ENCODE measurements around the gene MMP3. TPM values are rescaled to one million over a fixed set of nuclear protein-coding genes. Genes with fewer than 3 reads are reported as not detected.

MMP3 gene
- total and polyA plus RNA-seq, 2 experiments from 2014 or later = 0.68 TPM; not detected in 1

DNA sequence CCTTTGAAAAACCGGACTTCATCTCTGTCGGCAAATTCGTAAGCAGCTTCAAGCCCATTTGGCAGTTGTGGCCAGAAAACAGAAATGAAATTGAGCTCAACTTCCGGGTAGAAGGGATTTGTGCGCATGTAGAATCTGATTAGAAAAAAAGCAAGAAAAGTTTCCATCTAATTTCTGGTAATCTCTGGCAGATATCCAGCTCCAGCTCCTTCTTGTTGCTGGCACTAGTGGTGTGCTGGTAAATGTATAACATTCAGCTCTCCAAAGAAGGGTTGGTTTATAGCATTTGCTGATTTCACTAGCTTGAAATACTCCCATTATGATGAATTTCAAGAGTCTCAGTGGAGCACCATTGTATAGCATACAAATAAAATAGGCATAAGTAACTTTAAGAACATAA is 50.8 kb downstream of the MMP3 start:
- ATAC-seq (no peak), DNase-seq (ENCODE audit: low spot score) (no peak)
- Mint-ChIP-seq H3K9me3 (no peaks in the 10 kb centered on the region), H3K27me3 (ENCODE audit: insufficient read depth, low read depth, poor library complexity) (no peaks in the 10 kb centered on the region), H3K36me3 (ENCODE audit: low read depth) (no peaks in the 10 kb centered on the region), H3K4me3 (no peak overlapping the region), H3K4me1 (peaks cover 2% of the 10 kb centered on the region; the same call in 1 of the 3 replicates), H3K27ac (no peak overlapping the region)
- no peaks in the 10 kb centered on the region for H4K20me1 ChIP-seq (replicated peaks; ENCODE audit: insufficient read depth)
- no peaks in the 10 kb centered on the region for H3F3A ChIP-seq (replicated peaks; ENCODE audit: low read depth)
- H3K36me3 ChIP-seq (ENCODE audit: insufficient read depth) = no peaks in the 10 kb centered on the region
- no peaks in the 10 kb centered on the region for H3K4me1 ChIP-seq (ENCODE audit: insufficient read depth)
- H3K79me2 ChIP-seq (replicated peaks; ENCODE audit: insufficient read depth) = no peaks in the 10 kb centered on the region
- H2AFZ ChIP-seq = no peak overlapping the region
- H3K27ac ChIP-seq (ENCODE audit: low read depth) = no peak overlapping the region
- no peak overlapping the region for H3K4me3 ChIP-seq
- H3K4me2 ChIP-seq = no peak overlapping the region
- no peaks in the 10 kb centered on the region for H3K27me3 ChIP-seq (ENCODE audit: insufficient read depth)
- no peak for TF ChIP-seq EZH2phosphoT487 (IDR thresholded peaks at IDR 0.05; ENCODE audit: unreplicated experiment)
- no peak for TF ChIP-seq EZH2 (IDR thresholded peaks at IDR 0.05; ENCODE audit: low read depth, unreplicated experiment)
- TF ChIP-seq, protein P1, sequence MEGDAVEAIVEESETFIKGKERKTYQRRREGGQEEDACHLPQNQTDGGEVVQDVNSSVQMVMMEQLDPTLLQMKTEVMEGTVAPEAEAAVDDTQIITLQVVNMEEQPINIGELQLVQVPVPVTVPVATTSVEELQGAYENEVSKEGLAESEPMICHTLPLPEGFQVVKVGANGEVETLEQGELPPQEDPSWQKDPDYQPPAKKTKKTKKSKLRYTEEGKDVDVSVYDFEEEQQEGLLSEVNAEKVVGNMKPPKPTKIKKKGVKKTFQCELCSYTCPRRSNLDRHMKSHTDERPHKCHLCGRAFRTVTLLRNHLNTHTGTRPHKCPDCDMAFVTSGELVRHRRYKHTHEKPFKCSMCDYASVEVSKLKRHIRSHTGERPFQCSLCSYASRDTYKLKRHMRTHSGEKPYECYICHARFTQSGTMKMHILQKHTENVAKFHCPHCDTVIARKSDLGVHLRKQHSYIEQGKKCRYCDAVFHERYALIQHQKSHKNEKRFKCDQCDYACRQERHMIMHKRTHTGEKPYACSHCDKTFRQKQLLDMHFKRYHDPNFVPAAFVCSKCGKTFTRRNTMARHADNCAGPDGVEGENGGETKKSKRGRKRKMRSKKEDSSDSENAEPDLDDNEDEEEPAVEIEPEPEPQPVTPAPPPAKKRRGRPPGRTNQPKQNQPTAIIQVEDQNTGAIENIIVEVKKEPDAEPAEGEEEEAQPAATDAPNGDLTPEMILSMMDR (conservative IDR thresholded peaks at IDR 0.05; ENCODE audit: low read depth in 2 of 2) = no peak
- no peak for TF ChIP-seq CREB1 (CRISPR knock-in tag; IDR thresholded peaks at IDR 0.05; ENCODE audit: low read depth)
- TF ChIP-seq, protein P2, sequence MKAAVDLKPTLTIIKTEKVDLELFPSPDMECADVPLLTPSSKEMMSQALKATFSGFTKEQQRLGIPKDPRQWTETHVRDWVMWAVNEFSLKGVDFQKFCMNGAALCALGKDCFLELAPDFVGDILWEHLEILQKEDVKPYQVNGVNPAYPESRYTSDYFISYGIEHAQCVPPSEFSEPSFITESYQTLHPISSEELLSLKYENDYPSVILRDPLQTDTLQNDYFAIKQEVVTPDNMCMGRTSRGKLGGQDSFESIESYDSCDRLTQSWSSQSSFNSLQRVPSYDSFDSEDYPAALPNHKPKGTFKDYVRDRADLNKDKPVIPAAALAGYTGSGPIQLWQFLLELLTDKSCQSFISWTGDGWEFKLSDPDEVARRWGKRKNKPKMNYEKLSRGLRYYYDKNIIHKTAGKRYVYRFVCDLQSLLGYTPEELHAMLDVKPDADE (IDR thresholded peaks at IDR 0.05) = no peak
- no peak for TF ChIP-seq JUNB (IDR thresholded peaks at IDR 0.05; ENCODE audit: unreplicated experiment)
- TF ChIP-seq, protein P3, sequence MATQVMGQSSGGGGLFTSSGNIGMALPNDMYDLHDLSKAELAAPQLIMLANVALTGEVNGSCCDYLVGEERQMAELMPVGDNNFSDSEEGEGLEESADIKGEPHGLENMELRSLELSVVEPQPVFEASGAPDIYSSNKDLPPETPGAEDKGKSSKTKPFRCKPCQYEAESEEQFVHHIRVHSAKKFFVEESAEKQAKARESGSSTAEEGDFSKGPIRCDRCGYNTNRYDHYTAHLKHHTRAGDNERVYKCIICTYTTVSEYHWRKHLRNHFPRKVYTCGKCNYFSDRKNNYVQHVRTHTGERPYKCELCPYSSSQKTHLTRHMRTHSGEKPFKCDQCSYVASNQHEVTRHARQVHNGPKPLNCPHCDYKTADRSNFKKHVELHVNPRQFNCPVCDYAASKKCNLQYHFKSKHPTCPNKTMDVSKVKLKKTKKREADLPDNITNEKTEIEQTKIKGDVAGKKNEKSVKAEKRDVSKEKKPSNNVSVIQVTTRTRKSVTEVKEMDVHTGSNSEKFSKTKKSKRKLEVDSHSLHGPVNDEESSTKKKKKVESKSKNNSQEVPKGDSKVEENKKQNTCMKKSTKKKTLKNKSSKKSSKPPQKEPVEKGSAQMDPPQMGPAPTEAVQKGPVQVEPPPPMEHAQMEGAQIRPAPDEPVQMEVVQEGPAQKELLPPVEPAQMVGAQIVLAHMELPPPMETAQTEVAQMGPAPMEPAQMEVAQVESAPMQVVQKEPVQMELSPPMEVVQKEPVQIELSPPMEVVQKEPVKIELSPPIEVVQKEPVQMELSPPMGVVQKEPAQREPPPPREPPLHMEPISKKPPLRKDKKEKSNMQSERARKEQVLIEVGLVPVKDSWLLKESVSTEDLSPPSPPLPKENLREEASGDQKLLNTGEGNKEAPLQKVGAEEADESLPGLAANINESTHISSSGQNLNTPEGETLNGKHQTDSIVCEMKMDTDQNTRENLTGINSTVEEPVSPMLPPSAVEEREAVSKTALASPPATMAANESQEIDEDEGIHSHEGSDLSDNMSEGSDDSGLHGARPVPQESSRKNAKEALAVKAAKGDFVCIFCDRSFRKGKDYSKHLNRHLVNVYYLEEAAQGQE (IDR thresholded peaks at IDR 0.05; ENCODE audit: unreplicated experiment) = no peak
- TF ChIP-seq, protein P4, sequence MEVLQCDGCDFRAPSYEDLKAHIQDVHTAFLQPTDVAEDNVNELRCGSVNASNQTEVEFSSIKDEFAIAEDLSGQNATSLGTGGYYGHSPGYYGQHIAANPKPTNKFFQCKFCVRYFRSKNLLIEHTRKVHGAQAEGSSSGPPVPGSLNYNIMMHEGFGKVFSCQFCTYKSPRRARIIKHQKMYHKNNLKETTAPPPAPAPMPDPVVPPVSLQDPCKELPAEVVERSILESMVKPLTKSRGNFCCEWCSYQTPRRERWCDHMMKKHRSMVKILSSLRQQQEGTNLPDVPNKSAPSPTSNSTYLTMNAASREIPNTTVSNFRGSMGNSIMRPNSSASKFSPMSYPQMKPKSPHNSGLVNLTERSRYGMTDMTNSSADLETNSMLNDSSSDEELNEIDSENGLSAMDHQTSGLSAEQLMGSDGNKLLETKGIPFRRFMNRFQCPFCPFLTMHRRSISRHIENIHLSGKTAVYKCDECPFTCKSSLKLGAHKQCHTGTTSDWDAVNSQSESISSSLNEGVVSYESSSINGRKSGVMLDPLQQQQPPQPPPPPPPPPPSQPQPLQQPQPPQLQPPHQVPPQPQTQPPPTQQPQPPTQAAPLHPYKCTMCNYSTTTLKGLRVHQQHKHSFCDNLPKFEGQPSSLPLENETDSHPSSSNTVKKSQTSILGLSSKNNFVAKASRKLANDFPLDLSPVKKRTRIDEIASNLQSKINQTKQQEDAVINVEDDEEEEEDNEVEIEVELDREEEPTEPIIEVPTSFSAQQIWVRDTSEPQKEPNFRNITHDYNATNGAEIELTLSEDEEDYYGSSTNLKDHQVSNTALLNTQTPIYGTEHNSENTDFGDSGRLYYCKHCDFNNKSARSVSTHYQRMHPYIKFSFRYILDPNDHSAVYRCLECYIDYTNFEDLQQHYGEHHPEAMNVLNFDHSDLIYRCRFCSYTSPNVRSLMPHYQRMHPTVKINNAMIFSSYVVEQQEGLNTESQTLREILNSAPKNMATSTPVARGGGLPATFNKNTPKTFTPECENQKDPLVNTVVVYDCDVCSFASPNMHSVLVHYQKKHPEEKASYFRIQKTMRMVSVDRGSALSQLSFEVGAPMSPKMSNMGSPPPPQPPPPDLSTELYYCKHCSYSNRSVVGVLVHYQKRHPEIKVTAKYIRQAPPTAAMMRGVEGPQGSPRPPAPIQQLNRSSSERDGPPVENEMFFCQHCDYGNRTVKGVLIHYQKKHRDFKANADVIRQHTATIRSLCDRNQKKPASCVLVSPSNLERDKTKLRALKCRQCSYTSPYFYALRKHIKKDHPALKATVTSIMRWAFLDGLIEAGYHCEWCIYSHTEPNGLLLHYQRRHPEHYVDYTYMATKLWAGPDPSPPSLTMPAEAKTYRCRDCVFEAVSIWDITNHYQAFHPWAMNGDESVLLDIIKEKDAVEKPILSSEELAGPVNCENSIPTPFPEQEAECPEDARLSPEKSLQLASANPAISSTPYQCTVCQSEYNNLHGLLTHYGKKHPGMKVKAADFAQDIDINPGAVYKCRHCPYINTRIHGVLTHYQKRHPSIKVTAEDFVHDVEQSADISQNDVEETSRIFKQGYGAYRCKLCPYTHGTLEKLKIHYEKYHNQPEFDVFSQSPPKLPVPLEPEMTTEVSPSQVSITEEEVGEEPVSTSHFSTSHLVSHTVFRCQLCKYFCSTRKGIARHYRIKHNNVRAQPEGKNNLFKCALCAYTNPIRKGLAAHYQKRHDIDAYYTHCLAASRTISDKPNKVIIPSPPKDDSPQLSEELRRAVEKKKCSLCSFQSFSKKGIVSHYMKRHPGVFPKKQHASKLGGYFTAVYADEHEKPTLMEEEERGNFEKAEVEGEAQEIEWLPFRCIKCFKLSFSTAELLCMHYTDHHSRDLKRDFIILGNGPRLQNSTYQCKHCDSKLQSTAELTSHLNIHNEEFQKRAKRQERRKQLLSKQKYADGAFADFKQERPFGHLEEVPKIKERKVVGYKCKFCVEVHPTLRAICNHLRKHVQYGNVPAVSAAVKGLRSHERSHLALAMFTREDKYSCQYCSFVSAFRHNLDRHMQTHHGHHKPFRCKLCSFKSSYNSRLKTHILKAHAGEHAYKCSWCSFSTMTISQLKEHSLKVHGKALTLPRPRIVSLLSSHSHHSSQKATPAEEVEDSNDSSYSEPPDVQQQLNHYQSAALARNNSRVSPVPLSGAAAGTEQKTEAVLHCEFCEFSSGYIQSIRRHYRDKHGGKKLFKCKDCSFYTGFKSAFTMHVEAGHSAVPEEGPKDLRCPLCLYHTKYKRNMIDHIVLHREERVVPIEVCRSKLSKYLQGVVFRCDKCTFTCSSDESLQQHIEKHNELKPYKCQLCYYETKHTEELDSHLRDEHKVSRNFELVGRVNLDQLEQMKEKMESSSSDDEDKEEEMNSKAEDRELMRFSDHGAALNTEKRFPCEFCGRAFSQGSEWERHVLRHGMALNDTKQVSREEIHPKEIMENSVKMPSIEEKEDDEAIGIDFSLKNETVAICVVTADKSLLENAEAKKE (CRISPR knock-in tag; IDR thresholded peaks at IDR 0.05) = no peak
- TF ChIP-seq POLR2AphosphoS5 (IDR thresholded peaks at IDR 0.05; ENCODE audit: low read depth) = no peak
- TF ChIP-seq ZNF114 (CRISPR knock-in tag; IDR thresholded peaks at IDR 0.05) = no peak
- H3K9me2 ChIP-seq (ENCODE audit: insufficient read depth) = no peaks in the 10 kb centered on the region

Measured in GM23338 (cell line).